Right lobe of liver (tissue), 6 donors: ENCODE results near the gene MED20. TPM values are rescaled to one million over a fixed set of nuclear protein-coding genes. Genes with fewer than 3 reads are reported as not detected.

Experiments used
- ATAC-seq, 4 donors: fragments of 200-7000 bp; cut with Tn5 transposase; one replicate each; pipeline ENCODE4 v1.9.1; 2020; ENCODE audit warnings: mild to moderate bottlenecking in 4 of 4, moderate library complexity in 4 of 4
- DNase-seq, 3 donors: peaks; one replicate each; pipeline ENCODE4 v3.0.0-alpha.2; 2020
- H3K27ac ChIP-seq, 3 donors: fragments of 200-600 bp; one replicate each; pipeline ENCODE4 v1.8.0; 2022
- H3K27me3 ChIP-seq, 2 donors: fragments of 200-600 bp; one replicate each; pipeline ENCODE4 v1.8.0; 2022
- H3K36me3 ChIP-seq, 4 donors: fragments of 200-600 bp; sonication (generic) in 1 of 4; one replicate each; pipeline versions ENCODE4 v1.5.1 to v1.8.0; 2017 to 2022; ENCODE audit warnings: control low read depth in 1 of 4
- H3K4me1 ChIP-seq, 4 donors: fragments of 200-600 bp; sonication (generic) in 1 of 4; one replicate each; pipeline versions ENCODE4 v1.5.1 to v1.8.0; 2017 to 2022; ENCODE audit warnings: control low read depth in 1 of 4
- H3K4me3 ChIP-seq, 3 donors: fragments of 200-600 bp; one replicate each; pipeline ENCODE4 v1.8.0; 2022
- H3K9me3 ChIP-seq, 4 donors: fragments of 200-600 bp; sonication (generic) in 1 of 4; one replicate each; pipeline versions ENCODE4 v1.5.1 to v1.8.0; 2017 to 2022; ENCODE audit warnings: control low read depth in 1 of 4
- POLR2A ChIP-seq: fragments of 450-650 bp; IDR thresholded peaks from one replicate; pipeline ENCODE4 v1.6.1; 2017; ENCODE audit warnings: antibody characterized with exemption, mild to moderate bottlenecking
- WGBS: methylation state at CpG from one replicate; pipeline ENCODE4 v1.1.6; 2018; ENCODE audit warnings: low coverage, low lambda C conversion rate; ENCODE audit not compliant: insufficient coverage; ENCODE audit errors: missing lambda C conversion rate; 5-methylcytosine and 5-hydroxymethylcytosine counted together
- intact Hi-C, 2 donors: fragments of 100-400 bp; cut with DNase I; formaldehyde crosslinking; loops; one replicate each; pipeline versions ENCODE4 v1.11.2 to v1.14.1; 2022
- total RNA-seq, 6 experiments: library from RNA; depleted of rRNA in 2 of 6; stranded (reverse); fragments of >200 nt in 2 of 6; fragmentation: NEBNext Ultra II Directional in 3 of 6; extraction: Animal tissue kit (Norgen Biotek cat#: 25700) in 3 of 6; gene quantifications; one replicate each; pipeline versions ENCODE4 v1.1.0 to v1.2.4, GENCODE V29; 2016 to 2023
- TF ChIP-seq, protein P1 (sequence below), 4 donors: fragments of 200-600 bp in 3 of 4; fragments of 450-650 bp in 1 of 4; IDR thresholded peaks; one replicate each; pipeline versions ENCODE4 v1.5.1 to v1.8.0; 2016 to 2022; ENCODE audit warnings: antibody characterized with exemption in 4 of 4, mild to moderate bottlenecking in 2 of 4
- donor health status: DM: no; HTN: yes; CAD: no.
- donor health status: DM: no; HTN: no; CAD: no.
- donor health status: DM: no; HTN: no; CAD: no.
- donor health status: DM: no; HTN: yes; CAD: no.
- donor health status: DM: no; HTN: yes; CAD: no.

The MED20 gene
- total RNA-seq, 6 experiments from 2014 or later, result 7.2 to 10.8 (median 7.7) TPM

- no peak overlapping the region for H3K27ac ChIP-seq
- no peak for DNase-seq
- no peaks in the 10 kb centered on the region for H3K4me1 ChIP-seq
- WGBS, result 88% methylated on average over 1 of the region's 1 CpG
- TF ChIP-seq, protein P1, sequence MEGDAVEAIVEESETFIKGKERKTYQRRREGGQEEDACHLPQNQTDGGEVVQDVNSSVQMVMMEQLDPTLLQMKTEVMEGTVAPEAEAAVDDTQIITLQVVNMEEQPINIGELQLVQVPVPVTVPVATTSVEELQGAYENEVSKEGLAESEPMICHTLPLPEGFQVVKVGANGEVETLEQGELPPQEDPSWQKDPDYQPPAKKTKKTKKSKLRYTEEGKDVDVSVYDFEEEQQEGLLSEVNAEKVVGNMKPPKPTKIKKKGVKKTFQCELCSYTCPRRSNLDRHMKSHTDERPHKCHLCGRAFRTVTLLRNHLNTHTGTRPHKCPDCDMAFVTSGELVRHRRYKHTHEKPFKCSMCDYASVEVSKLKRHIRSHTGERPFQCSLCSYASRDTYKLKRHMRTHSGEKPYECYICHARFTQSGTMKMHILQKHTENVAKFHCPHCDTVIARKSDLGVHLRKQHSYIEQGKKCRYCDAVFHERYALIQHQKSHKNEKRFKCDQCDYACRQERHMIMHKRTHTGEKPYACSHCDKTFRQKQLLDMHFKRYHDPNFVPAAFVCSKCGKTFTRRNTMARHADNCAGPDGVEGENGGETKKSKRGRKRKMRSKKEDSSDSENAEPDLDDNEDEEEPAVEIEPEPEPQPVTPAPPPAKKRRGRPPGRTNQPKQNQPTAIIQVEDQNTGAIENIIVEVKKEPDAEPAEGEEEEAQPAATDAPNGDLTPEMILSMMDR (IDR thresholded peaks at IDR 0.05), result no peak
- no peak for TF ChIP-seq POLR2A
- intact Hi-C loops, result no loop called here
- ATAC-seq, result no peak
- no peaks in the 10 kb centered on the region for H3K9me3 ChIP-seq
- H3K4me3 ChIP-seq, result no peak overlapping the region
- H3K36me3 ChIP-seq, result no peaks in the 10 kb centered on the region
- no peaks in the 10 kb centered on the region for H3K27me3 ChIP-seq
Measured at GRCh38 chr6:41881506-41881905, 39.4 kb downstream of the MED20 start.

- intact Hi-C loops, result no loop called here
- no peak overlapping the region for H3K4me3 ChIP-seq
- ATAC-seq, result no peak
- no peaks in the 10 kb centered on the region for H3K4me1 ChIP-seq
- TF ChIP-seq POLR2A, result no peak
- TF ChIP-seq, protein P1 (IDR thresholded peaks at IDR 0.05), result no peak
- no peak for DNase-seq
- no peaks in the 10 kb centered on the region for H3K27me3 ChIP-seq
- H3K27ac ChIP-seq, result no peak overlapping the region
- H3K36me3 ChIP-seq, result no peaks in the 10 kb centered on the region
- WGBS, result 78% methylated on average over 5 of the region's 5 CpGs
- H3K9me3 ChIP-seq, result no peaks in the 10 kb centered on the region
Measured at GRCh38 chr6:41878961-41879405, 42.0 kb downstream of the MED20 start.

- Histone ChIP-seq H3K36me3 (no peaks in the 10 kb centered on the region), H3K9me3 (no peaks in the 10 kb centered on the region), H3K4me3 (no peak overlapping the region), H3K4me1 (no peaks in the 10 kb centered on the region), H3K27ac (no peak overlapping the region), H3K27me3 (no peaks in the 10 kb centered on the region)
- TF ChIP-seq POLR2A, result no peak
- TF ChIP-seq, protein P1 (IDR thresholded peaks at IDR 0.05), result no peak
- ATAC-seq (no peak), DNase-seq (no peak)
- intact Hi-C loops, result no loop called here
- WGBS, result 89% methylated on average over 2 of the region's 2 CpGs
Measured at GRCh38 chr6:41878246-41878645, 42.7 kb downstream of the MED20 start.

DNA sequence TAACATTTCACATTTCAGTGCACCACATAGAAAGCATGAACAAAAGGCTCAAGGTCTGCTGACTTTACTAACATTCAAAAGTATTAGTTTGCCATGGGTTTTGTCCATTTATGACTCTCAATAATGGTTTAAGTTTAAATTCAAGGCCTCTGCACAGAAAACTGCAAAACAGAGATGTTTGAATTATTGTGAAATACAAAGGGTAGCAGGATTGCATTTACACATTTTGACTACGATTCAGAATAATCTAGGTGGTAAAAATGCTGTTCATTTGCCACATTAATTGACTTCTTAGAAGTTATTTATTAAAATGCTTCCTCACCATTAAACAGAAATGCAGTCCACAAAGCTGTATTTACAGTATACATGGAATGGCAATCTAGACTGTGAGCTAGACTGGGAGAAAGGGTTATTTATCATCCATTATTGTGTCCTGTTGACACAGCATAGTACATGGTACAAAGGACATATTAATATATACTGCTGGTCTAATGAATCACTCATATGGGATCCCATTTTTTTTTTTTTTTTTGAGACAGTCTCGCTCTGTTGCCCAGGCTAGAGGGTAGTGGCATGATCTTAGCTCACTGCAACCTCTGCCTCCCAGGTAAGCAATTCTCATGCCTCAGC lies 43.8 kb downstream of the MED20 start:
- ATAC-seq, result no peak
- H3K36me3 ChIP-seq, result no peaks in the 10 kb centered on the region
- H3K9me3 ChIP-seq, result no peaks in the 10 kb centered on the region
- H3K27ac ChIP-seq, result no peak overlapping the region
- 86% methylated on average over 1 of the region's 2 CpGs for WGBS
- intact Hi-C loops, result no loop called here
- no peak for DNase-seq
- no peaks in the 10 kb centered on the region for H3K4me1 ChIP-seq
- no peak overlapping the region for H3K4me3 ChIP-seq
- no peaks in the 10 kb centered on the region for H3K27me3 ChIP-seq
- TF ChIP-seq, protein P1 (IDR thresholded peaks at IDR 0.05), result no peak
- TF ChIP-seq POLR2A, result no peak
